NCI-H774 (cell line): ENCODE measurements around the gene ZFYVE26.
"Not testable (repeated sequence)": the region's sequence is repeated elsewhere in the genome, so short reads cannot be mapped to it uniquely, and the experiment has no call there.

Experiments
- DNase-seq: peaks from one replicate; lab custom pipeline; 2025; lab: John Stamatoyannopoulos, UW

Gene ZFYVE26

GRCh38 chr14:67749341-67750084 lies 66.9 kb downstream of the ZFYVE26 start:
- no peak for DNase-seq

DNA sequence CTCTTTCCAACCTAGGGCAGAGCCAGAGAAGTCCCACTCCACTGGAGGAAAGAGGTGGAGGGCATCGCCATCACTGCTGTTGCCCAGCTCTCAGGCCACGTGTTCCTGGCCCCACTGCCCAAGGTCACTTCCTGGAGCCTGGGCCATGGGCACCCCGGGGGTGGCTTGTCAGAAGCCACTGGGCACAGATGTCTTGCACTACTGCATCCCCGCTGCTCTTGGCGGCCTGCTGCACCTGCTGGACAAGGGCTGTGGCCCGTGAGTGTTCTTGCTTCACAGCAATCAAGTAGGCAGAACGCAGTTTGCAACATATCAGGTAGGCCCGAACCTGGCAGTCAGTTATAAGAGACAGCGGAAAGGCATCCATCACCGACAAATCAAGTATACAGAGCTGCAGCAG lies 68.1 kb downstream of the ZFYVE26 start:
- no peak for DNase-seq

GRCh38 chr14:67746927-67747326 lies 69.5 kb downstream of the ZFYVE26 start:
- no peak for DNase-seq

DNA sequence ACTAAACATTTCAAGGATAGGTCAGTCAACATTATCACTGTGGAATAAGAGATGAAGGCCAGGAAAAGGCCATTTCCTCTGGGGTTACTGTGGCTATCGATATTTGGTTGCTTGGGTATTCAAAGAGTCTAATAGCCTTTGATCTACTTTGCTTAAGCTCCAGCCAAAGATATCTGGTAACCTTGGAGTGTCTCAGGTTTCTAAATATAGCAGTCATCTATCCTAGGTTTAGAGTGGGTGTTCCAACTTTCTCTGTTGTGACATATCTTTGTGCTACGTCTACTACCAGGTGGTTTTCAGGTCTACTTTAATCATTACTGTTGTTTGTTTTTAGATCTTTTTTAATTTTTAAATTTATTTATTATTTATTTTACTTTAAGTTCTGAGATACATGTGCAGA lies 72.3 kb downstream of the ZFYVE26 start:
- no peak for DNase-seq

DNA sequence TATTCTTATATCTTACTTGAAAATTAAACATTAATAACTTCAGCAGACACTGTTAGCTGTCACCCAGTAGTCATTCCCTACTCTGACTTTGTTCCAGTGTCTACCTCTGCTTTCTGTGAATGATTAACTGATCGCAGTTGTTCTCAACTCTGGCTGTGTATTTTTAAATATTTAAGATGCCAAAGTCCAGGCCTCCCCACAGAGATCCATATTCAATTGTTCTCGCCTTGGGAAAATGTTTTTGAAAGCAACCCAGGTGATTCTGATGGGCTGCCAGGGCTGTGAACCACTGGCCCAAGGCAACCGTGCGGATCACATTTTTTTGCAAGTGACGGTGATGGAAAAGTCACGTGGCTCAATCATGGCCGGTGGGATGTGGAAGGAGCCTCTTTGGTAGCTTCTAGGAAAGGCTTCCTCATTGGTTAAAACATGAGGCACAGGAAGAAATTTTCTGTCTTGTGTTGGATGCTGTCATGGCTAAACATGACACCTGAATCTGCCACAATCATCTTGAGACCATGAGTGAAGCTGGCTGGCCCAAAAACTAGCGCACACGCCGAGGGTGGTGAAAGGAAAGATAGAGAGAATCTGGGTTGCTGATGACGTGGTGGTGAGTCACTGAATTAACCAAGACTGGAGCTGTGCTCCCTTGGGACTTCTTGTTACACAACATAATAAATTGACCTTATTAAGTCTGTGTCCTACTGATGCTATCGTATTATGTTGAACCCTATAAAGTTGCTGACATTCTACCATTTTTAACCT lies 77.5 kb downstream of the ZFYVE26 start:
- no peak for DNase-seq

- DNase-seq = no peak
Observed at GRCh38 chr14:67736771-67737170, 79.6 kb downstream of the ZFYVE26 start.

DNA sequence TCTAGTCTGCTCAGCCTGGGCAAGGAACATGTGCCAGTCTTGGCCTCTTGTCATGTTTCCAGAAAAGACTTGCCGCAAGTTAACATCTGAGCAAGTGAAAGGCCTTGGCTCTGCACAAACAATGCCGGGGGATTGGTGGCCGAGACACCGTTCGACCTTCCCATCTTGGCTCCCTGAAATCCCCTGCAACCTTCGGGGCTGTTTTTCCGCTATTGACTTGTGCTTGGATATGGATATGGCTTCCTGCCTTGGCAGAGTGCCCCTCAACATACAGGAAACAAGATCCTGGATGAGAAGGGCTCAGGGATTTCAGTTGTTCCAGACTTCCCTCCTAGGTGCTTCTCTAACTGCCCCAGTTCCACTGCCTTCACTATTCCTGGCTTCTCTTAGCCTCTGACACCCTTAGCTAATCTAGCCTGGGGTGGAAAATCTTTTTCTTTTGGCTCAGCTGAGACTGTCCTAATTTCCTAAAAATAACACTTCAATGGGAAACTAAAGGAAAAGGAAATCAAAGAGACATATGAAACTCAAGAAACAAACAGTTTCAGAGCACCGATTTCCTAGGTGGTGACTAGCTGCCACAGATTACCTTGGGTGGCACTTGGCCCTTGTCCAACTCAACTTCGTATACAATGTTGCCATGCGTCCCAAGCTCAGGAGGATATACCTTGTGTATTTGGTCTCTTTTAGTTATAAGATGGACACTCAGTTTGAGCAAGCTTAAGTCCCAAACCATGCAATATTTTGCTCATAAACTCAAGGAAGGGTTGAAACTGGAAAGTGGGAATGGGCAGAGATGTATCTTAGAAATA lies 80.8 kb downstream of the ZFYVE26 start:
- no peak for DNase-seq

- DNase-seq = no peak
Observed at GRCh38 chr14:67734675-67735074, 81.7 kb downstream of the ZFYVE26 start.

DNA sequence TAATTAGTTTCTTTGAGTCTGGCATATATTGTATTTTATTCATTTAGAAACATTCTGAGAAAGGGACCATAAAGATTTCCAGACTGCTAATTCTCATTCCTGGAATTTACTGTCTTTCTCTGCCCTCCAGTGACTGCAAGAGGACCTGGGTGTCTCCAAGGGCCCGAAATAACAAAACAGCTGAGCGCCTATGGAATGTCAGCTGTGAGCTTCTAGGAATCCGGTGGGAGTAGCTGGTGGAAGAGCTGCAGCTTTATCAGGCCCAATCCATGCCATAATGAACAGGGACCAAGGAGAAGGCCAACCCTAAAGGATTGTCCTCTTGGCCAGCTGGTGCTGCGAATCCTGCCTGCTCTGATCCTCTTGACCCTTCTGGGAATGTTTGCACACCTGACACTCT lies 82.8 kb downstream of the ZFYVE26 start:
- no peak for DNase-seq

- DNase-seq = no peak
Observed at GRCh38 chr14:67729072-67729885, 87.1 kb downstream of the ZFYVE26 start.

DNA sequence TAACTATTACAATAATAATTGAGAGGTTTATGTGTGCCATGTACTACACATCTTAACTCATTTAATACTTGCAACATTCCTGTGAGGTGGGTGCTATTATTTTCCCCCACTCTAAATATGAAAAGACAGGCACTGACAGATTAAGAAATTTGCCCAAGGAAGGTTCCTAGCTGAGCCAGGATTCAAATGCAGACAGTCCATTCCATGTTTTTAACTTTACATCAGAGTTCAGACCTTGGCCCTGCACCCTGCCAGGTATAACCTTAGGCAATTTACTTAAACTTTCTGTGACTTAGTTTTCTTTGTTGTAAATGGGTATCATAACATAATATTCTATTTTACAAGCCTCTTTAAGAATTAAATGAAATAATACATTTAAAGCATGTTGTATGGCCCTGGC lies 88.1 kb downstream of the ZFYVE26 start:
- no peak for DNase-seq

DNA sequence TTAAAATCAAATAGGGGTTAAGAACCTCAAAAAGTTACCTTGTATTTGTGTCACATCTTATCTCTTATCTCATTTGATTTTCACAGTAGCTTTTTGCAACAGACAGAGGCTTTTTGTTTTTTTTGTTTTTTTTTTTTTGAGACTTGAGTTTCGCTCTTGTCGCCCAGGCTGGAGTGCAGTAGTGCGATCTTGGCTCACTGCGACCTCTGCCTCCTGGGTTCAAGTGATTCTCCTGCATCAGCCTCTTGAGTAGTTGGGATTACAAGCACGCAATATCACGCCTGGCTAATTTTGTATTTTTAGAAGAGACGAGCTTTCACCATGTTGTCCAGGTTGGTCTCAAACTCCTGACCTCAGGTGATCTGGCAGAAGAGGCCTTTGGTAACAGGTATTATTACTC lies 89.0 kb downstream of the ZFYVE26 start:
- DNase-seq = no peak

DNA sequence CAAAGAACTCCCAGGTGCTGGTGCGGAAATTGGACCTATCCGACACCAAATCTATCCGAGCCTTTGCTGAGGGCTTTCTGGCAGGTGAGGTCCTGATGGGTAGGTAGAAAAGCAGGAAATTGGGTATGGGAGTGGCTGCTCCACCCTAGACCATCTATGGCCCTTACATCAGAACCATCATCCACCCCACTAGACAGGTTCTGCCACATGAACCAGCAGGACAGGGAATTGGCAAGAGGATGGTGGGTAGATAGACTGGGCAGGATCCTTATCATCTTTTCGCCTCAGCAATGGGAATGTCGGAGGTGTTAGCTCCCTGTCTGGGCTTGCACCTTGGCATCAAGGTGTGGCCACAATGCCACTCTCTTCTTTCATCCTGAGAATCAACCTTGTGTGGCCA lies 91.2 kb downstream of the ZFYVE26 start:
- no peak for DNase-seq

DNA sequence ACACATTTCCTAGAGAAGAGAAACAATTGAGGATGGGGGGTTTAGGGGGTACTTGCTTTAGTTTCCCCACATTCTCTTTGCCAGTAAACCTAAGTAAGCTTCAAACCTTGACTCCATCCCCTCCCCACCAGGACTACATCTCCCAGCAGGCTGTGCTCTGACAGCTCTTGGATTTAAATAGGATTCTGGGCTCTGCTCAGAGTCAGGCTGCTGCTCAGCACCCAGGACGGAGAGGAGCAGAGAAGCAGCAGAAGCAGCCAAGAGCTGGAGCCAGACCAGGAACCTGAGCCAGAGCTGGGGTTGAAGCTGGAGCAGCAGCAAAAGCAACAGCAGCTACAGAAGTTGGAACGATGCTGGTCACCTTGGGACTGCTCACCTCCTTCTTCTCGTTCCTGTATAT lies 94.1 kb downstream of the ZFYVE26 start:
- DNase-seq = no peak

DNA sequence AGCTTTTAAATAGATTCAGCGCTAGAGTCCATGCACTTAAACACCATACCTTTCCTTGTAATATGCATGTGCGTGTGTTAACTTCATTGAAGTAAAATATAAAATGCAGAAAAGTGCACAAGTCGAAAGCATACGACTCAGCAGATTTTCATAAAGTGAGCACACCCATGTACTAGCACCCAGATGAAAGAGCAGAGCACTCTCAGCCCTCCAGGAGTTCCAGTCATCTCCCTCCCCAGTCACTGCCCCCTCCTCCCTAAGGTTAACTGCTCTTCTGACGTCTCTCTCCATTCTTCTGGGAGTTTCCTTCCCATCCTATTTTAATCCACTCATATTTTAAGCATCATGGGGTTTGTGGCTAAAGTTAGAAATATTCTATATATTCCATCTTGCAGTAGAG lies 94.5 kb downstream of the ZFYVE26 start:
- DNase-seq = no peak

- DNase-seq = no peak
Observed at GRCh38 chr14:67719866-67720265, 96.5 kb downstream of the ZFYVE26 start.

GRCh38 chr14:67719385-67719784 lies 97.0 kb downstream of the ZFYVE26 start:
- not testable (repeated sequence) for DNase-seq

GRCh38 chr14:67718265-67718664 lies 98.1 kb downstream of the ZFYVE26 start:
- no peak for DNase-seq

DNA sequence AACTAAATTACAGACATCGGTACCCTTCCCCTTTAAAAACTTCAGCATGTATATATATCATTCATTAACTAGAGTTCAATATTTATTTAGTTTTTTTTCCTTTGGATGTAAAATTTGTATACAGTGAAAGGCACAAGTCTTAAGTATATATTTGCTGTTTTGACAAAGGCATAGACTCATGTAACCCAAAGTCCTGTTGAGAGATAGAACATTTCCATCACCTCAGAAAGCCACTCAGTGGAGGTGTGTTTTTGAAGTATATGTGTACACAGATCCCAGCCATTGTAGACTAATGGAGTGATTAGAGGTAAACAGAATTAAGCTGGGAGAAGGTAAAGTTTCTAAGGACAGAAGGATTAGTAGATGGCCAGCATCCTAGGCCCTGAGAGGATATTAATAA lies 99.3 kb downstream of the ZFYVE26 start:
- no peak for DNase-seq

GRCh38 chr14:67710209-67710608 lies 106.2 kb downstream of the ZFYVE26 start:
- no peak for DNase-seq

- DNase-seq = not testable (repeated sequence)
Observed at GRCh38 chr14:67709796-67710195, 106.6 kb downstream of the ZFYVE26 start.

GRCh38 chr14:67709346-67709745 lies 107.0 kb downstream of the ZFYVE26 start:
- DNase-seq = not testable (repeated sequence)
